ENCODE data around the gene SLC39A7. TPM values are rescaled to one million over a fixed set of nuclear protein-coding genes. Genes with fewer than 3 reads are reported as not detected.

The SLC39A7 gene
- total and polyA plus RNA-seq, 2 of the 13 experiments (the other 11 are each of a cell fraction or from before 2014, with no cell fraction given), result 142 to 229 TPM

DNA sequence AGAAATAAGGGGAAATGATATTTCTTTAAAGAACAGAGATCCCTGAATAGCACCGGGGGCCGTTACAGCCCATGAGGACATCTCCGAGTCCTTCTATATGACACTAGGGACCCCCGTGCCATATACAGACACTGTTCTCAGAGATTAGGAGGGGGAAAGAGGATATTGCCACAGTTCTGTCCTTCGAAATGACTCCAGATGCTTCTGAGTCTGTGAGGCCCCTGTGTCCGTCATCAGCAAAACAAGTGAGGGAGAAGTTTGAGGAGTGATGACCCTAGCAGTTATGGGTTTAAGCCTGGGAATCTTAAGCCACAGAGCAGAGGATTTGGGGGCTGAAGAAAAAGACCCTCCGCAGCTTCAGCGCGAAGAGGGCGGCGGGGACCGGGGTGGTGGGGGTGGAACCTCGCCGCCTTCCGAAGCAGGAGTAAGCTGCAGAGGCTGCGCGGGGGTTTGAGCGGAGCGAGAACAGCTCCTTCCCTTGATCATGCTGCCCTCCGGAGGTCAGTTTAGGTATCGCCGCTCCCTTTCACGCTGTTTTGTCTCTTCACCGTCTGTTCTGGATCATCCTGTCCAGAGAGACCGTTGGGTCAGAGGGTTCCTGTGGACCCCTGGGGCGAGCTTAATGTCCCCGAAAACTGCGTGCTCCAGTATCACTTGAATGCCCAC, 47.4 kb downstream of the SLC39A7 start (continued):
- TF ChIP-seq, protein P1, sequence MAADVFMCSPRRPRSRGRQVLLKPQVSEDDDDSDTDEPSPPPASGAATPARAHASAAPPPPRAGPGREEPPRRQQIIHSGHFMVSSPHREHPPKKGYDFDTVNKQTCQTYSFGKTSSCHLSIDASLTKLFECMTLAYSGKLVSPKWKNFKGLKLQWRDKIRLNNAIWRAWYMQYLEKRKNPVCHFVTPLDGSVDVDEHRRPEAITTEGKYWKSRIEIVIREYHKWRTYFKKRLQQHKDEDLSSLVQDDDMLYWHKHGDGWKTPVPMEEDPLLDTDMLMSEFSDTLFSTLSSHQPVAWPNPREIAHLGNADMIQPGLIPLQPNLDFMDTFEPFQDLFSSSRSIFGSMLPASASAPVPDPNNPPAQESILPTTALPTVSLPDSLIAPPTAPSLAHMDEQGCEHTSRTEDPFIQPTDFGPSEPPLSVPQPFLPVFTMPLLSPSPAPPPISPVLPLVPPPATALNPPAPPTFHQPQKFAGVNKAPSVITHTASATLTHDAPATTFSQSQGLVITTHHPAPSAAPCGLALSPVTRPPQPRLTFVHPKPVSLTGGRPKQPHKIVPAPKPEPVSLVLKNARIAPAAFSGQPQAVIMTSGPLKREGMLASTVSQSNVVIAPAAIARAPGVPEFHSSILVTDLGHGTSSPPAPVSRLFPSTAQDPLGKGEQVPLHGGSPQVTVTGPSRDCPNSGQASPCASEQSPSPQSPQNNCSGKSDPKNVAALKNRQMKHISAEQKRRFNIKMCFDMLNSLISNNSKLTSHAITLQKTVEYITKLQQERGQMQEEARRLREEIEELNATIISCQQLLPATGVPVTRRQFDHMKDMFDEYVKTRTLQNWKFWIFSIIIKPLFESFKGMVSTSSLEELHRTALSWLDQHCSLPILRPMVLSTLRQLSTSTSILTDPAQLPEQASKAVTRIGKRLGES (CRISPR knock-in tag; IDR thresholded peaks at IDR 0.05; ENCODE audit: borderline replicate concordance), result no peak
- TF ChIP-seq, protein P2, sequence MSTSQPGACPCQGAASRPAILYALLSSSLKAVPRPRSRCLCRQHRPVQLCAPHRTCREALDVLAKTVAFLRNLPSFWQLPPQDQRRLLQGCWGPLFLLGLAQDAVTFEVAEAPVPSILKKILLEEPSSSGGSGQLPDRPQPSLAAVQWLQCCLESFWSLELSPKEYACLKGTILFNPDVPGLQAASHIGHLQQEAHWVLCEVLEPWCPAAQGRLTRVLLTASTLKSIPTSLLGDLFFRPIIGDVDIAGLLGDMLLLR (CRISPR knock-in tag; IDR thresholded peaks at IDR 0.05), result no peak
- TF ChIP-seq RNF2 (conservative IDR thresholded peaks at IDR 0.05; ENCODE audit: low read depth) (no peak), SAFB2 (CRISPR knock-in tag; IDR thresholded peaks at IDR 0.05; ENCODE audit: borderline replicate concordance, low read depth) (no peak), YY1 (IDR thresholded peaks at IDR 0.05; ENCODE audit: insufficient read depth, insufficient replicate concordance, low read depth, low read length) (peak; percentile 42), ZFP36 (IDR thresholded peaks at IDR 0.05; ENCODE audit: borderline replicate concordance, low read depth, low read length, partially characterized antibody) (no peak), ZNF605 (CRISPR knock-in tag; IDR thresholded peaks at IDR 0.05) (no peak), ERF (CRISPR knock-in tag; IDR thresholded peaks at IDR 0.05) (peak; percentile 59; the same call in 1 of the 2 replicates), TCF7 (IDR thresholded peaks at IDR 0.05; ENCODE audit: low read depth) (no peak), ZC3H13 (CRISPR knock-in tag; IDR thresholded peaks at IDR 0.05) (no peak), ZNF773 (CRISPR knock-in tag; IDR thresholded peaks at IDR 0.05; ENCODE audit: borderline replicate concordance) (no peak), ZNF557 (CRISPR knock-in tag; IDR thresholded peaks at IDR 0.05) (no peak), RFXAP (CRISPR knock-in tag; IDR thresholded peaks at IDR 0.05; ENCODE audit: borderline replicate concordance) (peak; percentile 57; the same call in 1 of the 2 replicates), JDP2 (CRISPR knock-in tag; IDR thresholded peaks at IDR 0.05; ENCODE audit: borderline replicate concordance) (no peak), DPF2 (CRISPR knock-in tag; IDR thresholded peaks at IDR 0.05; ENCODE audit: borderline replicate concordance, low read depth) (no peak), KLF13 (CRISPR knock-in tag; IDR thresholded peaks at IDR 0.05) (no peak), ZNF260 (CRISPR knock-in tag; IDR thresholded peaks at IDR 0.05; ENCODE audit: borderline replicate concordance, low read depth) (no peak), U2AF1 (optimal IDR thresholded peaks at IDR 0.05; ENCODE audit: low read depth, low read length) (no peak)
- TF ChIP-seq, protein P3, sequence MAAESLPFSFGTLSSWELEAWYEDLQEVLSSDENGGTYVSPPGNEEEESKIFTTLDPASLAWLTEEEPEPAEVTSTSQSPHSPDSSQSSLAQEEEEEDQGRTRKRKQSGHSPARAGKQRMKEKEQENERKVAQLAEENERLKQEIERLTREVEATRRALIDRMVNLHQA (CRISPR knock-in tag; IDR thresholded peaks at IDR 0.05), result no peak
- TF ChIP-seq, protein P4, sequence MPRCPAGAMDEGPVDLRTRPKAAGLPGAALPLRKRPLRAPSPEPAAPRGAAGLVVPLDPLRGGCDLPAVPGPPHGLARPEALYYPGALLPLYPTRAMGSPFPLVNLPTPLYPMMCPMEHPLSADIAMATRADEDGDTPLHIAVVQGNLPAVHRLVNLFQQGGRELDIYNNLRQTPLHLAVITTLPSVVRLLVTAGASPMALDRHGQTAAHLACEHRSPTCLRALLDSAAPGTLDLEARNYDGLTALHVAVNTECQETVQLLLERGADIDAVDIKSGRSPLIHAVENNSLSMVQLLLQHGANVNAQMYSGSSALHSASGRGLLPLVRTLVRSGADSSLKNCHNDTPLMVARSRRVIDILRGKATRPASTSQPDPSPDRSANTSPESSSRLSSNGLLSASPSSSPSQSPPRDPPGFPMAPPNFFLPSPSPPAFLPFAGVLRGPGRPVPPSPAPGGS (CRISPR knock-in tag; IDR thresholded peaks at IDR 0.05), result no peak
- TF ChIP-seq, protein P5, sequence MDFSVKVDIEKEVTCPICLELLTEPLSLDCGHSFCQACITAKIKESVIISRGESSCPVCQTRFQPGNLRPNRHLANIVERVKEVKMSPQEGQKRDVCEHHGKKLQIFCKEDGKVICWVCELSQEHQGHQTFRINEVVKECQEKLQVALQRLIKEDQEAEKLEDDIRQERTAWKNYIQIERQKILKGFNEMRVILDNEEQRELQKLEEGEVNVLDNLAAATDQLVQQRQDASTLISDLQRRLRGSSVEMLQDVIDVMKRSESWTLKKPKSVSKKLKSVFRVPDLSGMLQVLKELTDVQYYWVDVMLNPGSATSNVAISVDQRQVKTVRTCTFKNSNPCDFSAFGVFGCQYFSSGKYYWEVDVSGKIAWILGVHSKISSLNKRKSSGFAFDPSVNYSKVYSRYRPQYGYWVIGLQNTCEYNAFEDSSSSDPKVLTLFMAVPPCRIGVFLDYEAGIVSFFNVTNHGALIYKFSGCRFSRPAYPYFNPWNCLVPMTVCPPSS (IDR thresholded peaks at IDR 0.05), result no peak
- TF ChIP-seq, protein P6, sequence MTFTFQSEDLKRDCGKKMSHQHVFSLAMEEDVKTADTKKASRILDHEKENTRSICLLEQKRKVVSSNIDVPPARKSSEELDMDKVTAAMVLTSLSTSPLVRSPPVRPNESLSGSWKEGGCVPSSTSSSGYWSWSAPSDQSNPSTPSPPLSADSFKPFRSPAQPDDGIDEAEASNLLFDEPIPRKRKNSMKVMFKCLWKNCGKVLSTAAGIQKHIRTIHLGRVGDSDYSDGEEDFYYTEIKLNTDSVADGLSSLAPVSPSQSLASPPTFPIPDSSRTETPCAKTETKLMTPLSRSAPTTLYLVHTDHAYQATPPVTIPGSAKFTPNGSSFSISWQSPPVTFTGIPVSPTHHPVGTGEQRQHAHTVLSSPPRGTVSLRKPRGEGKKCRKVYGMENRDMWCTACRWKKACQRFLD (CRISPR knock-in tag; IDR thresholded peaks at IDR 0.05; ENCODE audit: borderline replicate concordance), result no peak
